ENCODE results near the gene STEAP3. TPM values are rescaled to one million over a fixed set of nuclear protein-coding genes. Genes with fewer than 3 reads are reported as not detected.

The STEAP3 gene
- total RNA-seq, 1 donor from 2014 or later, result 38.8 TPM

DNA sequence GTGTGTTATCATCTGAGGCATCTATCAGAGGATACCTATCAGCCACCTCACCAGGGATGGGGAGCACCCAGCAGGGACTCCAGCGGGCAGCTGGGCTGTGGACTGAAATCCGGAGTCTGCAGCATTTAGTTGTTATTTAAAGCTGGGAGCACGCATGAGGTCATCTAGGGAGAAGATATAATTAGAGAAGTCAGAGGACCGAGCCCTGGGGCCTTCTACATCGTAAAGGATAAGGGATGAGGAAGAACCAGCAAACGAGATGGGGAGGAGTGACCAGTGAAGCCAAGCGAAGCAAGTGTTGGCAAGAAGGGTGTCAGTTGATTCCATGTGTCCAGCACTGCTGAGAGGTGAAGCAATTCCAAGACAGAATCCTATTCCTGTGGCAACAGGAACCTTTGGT, 70.3 kb downstream of the STEAP3 start:
- TF ChIP-seq EZH2 (IDR thresholded peaks at IDR 0.05; ENCODE audit: insufficient read depth, low read length), result no peak
- TF ChIP-seq, protein P1, sequence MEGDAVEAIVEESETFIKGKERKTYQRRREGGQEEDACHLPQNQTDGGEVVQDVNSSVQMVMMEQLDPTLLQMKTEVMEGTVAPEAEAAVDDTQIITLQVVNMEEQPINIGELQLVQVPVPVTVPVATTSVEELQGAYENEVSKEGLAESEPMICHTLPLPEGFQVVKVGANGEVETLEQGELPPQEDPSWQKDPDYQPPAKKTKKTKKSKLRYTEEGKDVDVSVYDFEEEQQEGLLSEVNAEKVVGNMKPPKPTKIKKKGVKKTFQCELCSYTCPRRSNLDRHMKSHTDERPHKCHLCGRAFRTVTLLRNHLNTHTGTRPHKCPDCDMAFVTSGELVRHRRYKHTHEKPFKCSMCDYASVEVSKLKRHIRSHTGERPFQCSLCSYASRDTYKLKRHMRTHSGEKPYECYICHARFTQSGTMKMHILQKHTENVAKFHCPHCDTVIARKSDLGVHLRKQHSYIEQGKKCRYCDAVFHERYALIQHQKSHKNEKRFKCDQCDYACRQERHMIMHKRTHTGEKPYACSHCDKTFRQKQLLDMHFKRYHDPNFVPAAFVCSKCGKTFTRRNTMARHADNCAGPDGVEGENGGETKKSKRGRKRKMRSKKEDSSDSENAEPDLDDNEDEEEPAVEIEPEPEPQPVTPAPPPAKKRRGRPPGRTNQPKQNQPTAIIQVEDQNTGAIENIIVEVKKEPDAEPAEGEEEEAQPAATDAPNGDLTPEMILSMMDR (IDR thresholded peaks at IDR 0.05; ENCODE audit: insufficient read depth, low read depth, low read length), result no peak
- no peak for DNase-seq (ENCODE audit: low read depth)
- Histone ChIP-seq H3K36me3 (ENCODE audit: insufficient read depth, low read length) (no peaks in the 10 kb centered on the region), H3K4me1 (ENCODE audit: insufficient read depth, low read length) (peaks cover 9% of the 10 kb centered on the region), H3K27me3 (ENCODE audit: insufficient read depth, low read length) (no peaks in the 10 kb centered on the region), H2AFZ (ENCODE audit: low read depth, low read length) (no peak overlapping the region), H3K9ac (ENCODE audit: low read length) (no peak overlapping the region), H3K9me3 (ENCODE audit: insufficient read depth, low read depth, low read length) (no peaks in the 10 kb centered on the region), H3K4me2 (ENCODE audit: low read length) (no peak overlapping the region), H4K20me1 (ENCODE audit: insufficient read depth, low read length) (no peaks in the 10 kb centered on the region), H3K79me2 (ENCODE audit: insufficient read depth, low read length) (no peaks in the 10 kb centered on the region), H3K27ac (ENCODE audit: low read depth, low read length) (no peak overlapping the region), H3K4me3 (ENCODE audit: insufficient read depth, low read depth, low read length) (no peak overlapping the region)
- no peaks in the 10 kb centered on the region for H3K9me3 Mint-ChIP-seq (ENCODE audit: unreplicated experiment)
- H3K4me3 Mint-ChIP-seq (ENCODE audit: unreplicated experiment), result no peak overlapping the region
- FAIRE-seq, result no peak
- H3K4me1 Mint-ChIP-seq (ENCODE audit: low read depth, unreplicated experiment), result peaks cover 4% of the 10 kb centered on the region
- H3K27ac Mint-ChIP-seq (ENCODE audit: unreplicated experiment), result no peak overlapping the region
- H3K36me3 Mint-ChIP-seq (ENCODE audit: low read depth, unreplicated experiment), result no peaks in the 10 kb centered on the region
- peaks cover 9% of the 10 kb centered on the region for H3K27me3 Mint-ChIP-seq (ENCODE audit: low read depth, unreplicated experiment)

DNA sequence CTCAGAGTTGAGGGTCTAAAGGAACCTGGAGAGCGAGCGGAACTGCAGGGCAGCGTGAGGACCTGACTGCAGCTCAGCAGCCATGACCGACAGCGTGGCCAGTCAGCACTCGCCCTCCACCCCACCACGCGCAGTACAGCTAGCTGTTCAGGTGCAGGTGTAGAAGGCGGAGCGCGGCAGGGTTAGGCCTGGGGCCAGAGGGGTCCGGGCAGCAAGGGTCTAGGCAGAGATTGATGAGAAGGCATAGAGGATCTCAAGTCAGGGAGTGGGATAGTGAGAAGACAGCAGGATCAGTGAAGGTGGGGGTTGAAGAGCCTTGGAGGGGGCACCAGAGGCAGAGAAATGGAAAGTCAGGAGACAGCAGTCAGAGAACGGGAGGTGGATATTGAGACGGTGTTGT, 71.0 kb downstream of the STEAP3 start:
- peaks cover 9% of the 10 kb centered on the region for H3K4me1 ChIP-seq (ENCODE audit: insufficient read depth, low read length)
- DNase-seq (ENCODE audit: low read depth) (no peak), FAIRE-seq (no peak)
- no peak overlapping the region for H3K4me3 ChIP-seq (ENCODE audit: insufficient read depth, low read depth, low read length)
- Mint-ChIP-seq H3K27me3 (ENCODE audit: low read depth, unreplicated experiment) (peaks cover 9% of the 10 kb centered on the region), H3K4me3 (ENCODE audit: unreplicated experiment) (no peak overlapping the region), H3K9me3 (ENCODE audit: unreplicated experiment) (no peaks in the 10 kb centered on the region), H3K4me1 (ENCODE audit: low read depth, unreplicated experiment) (peaks cover 4% of the 10 kb centered on the region), H3K27ac (ENCODE audit: unreplicated experiment) (no peak overlapping the region), H3K36me3 (ENCODE audit: low read depth, unreplicated experiment) (no peaks in the 10 kb centered on the region)
- H3K4me2 ChIP-seq (ENCODE audit: low read length), result no peak overlapping the region
- TF ChIP-seq, protein P1 (IDR thresholded peaks at IDR 0.05; ENCODE audit: insufficient read depth, low read depth, low read length), result no peak
- no peak for TF ChIP-seq EZH2 (IDR thresholded peaks at IDR 0.05; ENCODE audit: insufficient read depth, low read length)
- no peak overlapping the region for H3K27ac ChIP-seq (ENCODE audit: low read depth, low read length)
- H3K9ac ChIP-seq (ENCODE audit: low read length), result no peak overlapping the region
- H3K27me3 ChIP-seq (ENCODE audit: insufficient read depth, low read length), result no peaks in the 10 kb centered on the region
- no peaks in the 10 kb centered on the region for H3K9me3 ChIP-seq (ENCODE audit: insufficient read depth, low read depth, low read length)
- no peaks in the 10 kb centered on the region for H4K20me1 ChIP-seq (ENCODE audit: insufficient read depth, low read length)
- no peak overlapping the region for H2AFZ ChIP-seq (ENCODE audit: low read depth, low read length)
- H3K79me2 ChIP-seq (ENCODE audit: insufficient read depth, low read length), result no peaks in the 10 kb centered on the region
- H3K36me3 ChIP-seq (ENCODE audit: insufficient read depth, low read length), result no peaks in the 10 kb centered on the region

DNA sequence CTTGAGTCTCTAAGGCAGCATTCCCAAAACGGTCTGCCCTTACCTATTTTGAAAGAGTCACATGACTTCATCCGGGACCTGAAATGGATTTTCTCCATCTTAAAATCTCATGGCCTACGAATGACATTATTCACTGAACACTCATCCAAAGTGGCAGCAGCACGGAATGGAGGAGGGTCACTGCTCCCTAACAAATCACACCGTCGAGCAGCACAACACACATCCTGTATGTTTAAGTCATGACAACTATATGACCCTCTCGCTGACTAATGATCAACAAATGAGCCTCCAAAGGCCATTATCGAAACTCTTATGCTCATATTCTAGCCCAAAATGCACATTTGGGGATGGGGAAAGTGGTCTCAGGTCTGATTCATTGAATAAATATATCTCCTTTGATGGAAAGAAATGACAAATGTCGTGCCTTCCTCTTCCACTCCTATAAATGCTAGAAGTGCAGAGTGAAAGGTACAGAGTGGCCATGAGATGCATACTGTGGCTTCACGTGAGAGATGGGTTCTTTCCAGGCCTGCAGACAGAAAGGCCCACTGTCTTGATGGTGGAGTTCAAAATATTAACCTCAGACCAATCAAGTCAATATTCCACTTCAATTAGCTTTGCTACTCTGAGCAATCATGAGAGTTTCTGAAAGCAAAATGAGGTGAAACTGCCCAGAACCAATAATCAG, 72.2 kb downstream of the STEAP3 start:
- Histone ChIP-seq H3K4me3 (ENCODE audit: insufficient read depth, low read depth, low read length) (no peak overlapping the region), H3K79me2 (ENCODE audit: insufficient read depth, low read length) (no peaks in the 10 kb centered on the region), H3K4me1 (ENCODE audit: insufficient read depth, low read length) (peaks cover 9% of the 10 kb centered on the region), H2AFZ (ENCODE audit: low read depth, low read length) (no peak overlapping the region), H3K9me3 (ENCODE audit: insufficient read depth, low read depth, low read length) (no peaks in the 10 kb centered on the region), H3K27ac (ENCODE audit: low read depth, low read length) (no peak overlapping the region), H3K9ac (ENCODE audit: low read length) (no peak overlapping the region), H3K36me3 (ENCODE audit: insufficient read depth, low read length) (no peaks in the 10 kb centered on the region), H3K4me2 (ENCODE audit: low read length) (no peak overlapping the region), H4K20me1 (ENCODE audit: insufficient read depth, low read length) (no peaks in the 10 kb centered on the region), H3K27me3 (ENCODE audit: insufficient read depth, low read length) (no peaks in the 10 kb centered on the region)
- DNase-seq (ENCODE audit: low read depth) (no peak), FAIRE-seq (no peak)
- peaks cover 8% of the 10 kb centered on the region for H3K27me3 Mint-ChIP-seq (ENCODE audit: low read depth, unreplicated experiment)
- no peak overlapping the region for H3K27ac Mint-ChIP-seq (ENCODE audit: unreplicated experiment)
- no peak overlapping the region for H3K4me3 Mint-ChIP-seq (ENCODE audit: unreplicated experiment)
- H3K36me3 Mint-ChIP-seq (ENCODE audit: low read depth, unreplicated experiment), result no peaks in the 10 kb centered on the region
- peaks cover 4% of the 10 kb centered on the region for H3K4me1 Mint-ChIP-seq (ENCODE audit: low read depth, unreplicated experiment)
- no peaks in the 10 kb centered on the region for H3K9me3 Mint-ChIP-seq (ENCODE audit: unreplicated experiment)
- TF ChIP-seq, protein P1 (IDR thresholded peaks at IDR 0.05; ENCODE audit: insufficient read depth, low read depth, low read length), result no peak
- TF ChIP-seq EZH2 (IDR thresholded peaks at IDR 0.05; ENCODE audit: insufficient read depth, low read length), result no peak

Data from astrocyte (in vitro differentiated cells and primary cell).